ENCODE data around the gene PDXDC1.
"Not testable (repeated sequence)": the region's sequence is repeated elsewhere in the genome, so short reads cannot be mapped to it uniquely, and the experiment has no call there.

Gene PDXDC1

DNA sequence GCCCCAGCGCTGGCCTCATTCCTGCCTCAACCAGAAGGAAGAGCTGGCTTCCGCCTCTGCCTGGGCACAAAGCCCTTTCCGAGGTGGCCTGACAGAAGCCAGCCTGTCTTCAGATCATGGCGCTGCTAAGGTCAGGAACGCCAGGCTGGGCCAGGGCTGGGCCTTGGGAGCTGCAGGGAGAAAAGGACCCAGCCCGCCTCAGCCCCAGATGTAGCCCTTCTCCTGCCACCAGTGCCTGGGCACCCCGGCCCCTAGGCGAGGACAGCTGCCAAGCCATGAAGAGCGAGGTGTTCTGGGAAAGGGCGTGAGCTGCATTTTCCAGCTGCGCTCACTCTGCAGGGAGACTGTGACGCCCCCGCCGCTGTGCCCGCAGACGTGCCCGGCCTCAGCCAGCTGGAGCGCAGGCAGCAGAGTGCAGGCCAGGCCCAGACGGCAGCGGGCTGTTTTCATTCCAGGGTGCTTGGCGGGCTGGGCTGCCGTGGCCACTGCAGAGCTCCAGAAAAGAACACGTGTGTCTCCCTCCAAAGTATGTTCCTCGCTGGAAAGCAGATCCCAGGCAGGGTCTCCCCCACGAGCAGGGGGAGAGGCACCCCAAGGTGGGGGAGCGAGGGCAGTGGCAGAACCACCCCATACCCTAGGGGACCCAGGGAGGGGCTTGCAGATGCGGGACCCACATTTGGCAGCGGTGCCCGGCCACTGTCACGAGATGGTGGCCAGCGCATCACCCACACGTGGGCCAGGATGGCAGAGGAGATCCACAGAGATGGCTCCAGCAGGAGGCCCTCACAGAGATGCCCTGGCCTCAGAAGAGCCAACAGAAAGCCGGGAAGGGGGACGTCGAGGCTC, 170.8 kb downstream of the PDXDC1 start:
- peak; percentile 11; the same call in 2 of the 3 replicates for ATAC-seq
- 0 out of 2 replicates have a peak, but pooled peaks have one; percentile 23 for TF ChIP-seq TCF4 (CRISPR knock-in tag; IDR thresholded peaks at IDR 0.05; ENCODE audit: borderline replicate concordance)

GRCh38 chr16:15146264-15146662, 171.4 kb downstream of the PDXDC1 start:
- ATAC-seq, result not testable (repeated sequence)

GRCh38 chr16:15148831-15149230, 174.0 kb downstream of the PDXDC1 start:
- not testable (repeated sequence) for ATAC-seq

DNA sequence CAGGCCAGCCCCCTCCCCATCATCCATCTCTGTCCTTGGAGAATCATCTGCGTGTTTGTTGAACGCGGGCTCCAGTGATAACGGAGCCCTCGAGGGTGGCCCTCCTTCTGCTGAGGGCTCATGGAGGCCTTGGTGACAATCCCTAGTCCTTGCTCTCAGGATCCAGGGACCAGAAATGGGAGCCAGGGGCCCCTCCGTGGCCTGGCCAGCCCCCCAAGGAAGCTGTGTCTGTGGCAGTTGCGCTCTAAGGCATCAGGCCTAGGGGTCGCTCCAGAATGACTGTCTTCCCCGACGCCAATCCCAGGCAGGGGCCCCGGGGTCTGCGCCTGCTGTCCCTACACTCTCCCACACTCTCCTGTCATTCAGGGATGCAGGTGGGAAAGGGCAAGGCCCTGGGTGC, 174.4 kb downstream of the PDXDC1 start:
- not testable (repeated sequence) for ATAC-seq

DNA sequence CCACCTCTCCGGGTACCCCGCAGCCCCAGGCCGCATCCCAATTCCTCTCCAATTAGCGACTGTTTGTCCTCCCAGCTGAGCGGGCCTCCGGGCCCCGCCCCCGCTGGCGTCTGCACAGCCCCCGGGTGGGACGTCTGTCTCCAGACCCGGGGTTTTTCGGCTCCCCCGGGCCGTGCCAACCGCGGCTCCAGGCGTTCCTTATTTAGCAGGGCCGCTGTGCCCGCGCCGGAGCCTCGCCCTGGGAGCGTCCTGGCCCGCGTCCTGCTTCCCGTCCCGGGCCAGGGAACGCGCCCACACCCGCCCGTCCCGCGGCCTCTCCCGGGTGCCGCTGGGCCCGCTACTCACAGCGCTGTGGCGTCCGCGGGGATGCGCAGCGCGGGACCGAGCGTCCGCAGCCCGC, 179.2 kb downstream of the PDXDC1 start:
- not testable (repeated sequence) for ATAC-seq

GRCh38 chr16:15154650-15155562, 180.1 kb downstream of the PDXDC1 start:
- peak; percentile 90 for ATAC-seq

DNA sequence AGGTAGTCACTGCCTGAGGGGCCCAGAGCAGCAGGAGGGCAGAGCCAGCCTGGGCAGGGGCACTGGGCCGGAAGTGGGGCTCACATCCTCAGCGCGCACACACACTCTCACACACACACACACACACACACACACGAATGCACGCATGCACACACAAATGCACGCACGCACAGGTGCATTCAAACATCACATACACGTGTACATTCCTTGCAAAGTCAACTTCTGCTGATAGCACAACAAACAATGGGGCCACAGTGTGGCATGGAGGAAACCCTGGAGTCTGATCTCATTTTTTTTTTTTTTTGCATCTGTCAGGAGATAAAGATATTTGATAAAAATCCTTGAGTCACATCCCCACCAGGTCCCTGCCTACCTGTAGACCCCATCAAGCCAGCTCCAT, 182.8 kb downstream of the PDXDC1 start:
- ATAC-seq, result not testable (repeated sequence)

DNA sequence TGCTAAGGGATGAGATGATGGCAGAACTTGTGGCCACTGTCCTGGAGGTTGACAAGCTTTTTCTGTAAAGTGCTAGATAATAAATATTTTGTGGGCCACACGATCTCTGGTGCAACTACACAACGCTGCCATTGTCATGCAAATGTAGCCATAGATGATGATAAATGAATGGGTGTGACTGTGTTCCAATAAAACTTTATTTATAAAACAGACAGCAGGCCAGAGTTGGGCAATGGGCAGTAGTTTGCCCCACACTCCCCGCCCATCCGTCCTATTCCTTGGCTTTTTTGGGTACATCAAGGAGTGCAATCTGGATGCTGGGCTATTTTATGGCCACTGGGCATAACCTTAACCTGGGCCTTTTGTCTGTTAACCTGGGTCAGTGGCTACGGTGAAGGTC, 184.8 kb downstream of the PDXDC1 start:
- not testable (repeated sequence) for ATAC-seq

DNA sequence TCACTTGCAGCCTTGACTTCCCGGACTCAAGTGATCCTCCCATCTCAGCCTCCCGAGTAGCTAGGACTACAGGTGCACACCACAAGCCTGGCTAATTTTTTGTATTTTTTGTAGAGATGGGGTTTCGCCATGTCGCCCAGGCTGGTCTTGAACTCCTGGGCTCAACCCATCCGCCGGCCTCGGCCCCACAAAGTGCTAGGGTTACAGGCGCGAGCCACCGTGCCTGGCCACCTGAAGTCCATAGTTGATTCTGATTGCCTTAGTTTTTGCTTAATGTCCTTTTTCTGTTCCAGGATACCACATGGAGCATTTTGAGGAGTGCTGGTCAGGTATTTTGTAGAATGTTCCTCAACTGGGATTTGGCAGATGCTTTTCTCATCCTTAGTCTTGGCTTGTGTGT, 185.7 kb downstream of the PDXDC1 start:
- ATAC-seq, result not testable (repeated sequence)

DNA sequence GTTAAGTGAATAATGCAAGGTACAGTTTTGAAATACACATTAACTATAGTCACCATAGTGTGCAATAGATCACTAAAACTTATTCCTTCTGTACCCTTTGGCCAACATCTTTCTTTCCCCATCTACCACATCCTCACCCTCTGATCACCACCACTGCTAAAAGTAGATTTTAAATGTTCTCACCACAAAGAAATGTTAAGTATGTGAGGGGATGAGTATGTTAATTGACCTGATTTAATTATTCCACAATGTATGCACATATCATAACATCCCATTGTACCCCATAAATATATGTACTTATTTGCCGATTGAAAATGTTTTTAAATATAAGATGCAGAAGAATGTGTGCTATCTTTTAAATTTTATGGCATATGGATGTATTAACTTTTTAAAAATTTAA, 188.2 kb downstream of the PDXDC1 start:
- ATAC-seq, result not testable (repeated sequence)

DNA sequence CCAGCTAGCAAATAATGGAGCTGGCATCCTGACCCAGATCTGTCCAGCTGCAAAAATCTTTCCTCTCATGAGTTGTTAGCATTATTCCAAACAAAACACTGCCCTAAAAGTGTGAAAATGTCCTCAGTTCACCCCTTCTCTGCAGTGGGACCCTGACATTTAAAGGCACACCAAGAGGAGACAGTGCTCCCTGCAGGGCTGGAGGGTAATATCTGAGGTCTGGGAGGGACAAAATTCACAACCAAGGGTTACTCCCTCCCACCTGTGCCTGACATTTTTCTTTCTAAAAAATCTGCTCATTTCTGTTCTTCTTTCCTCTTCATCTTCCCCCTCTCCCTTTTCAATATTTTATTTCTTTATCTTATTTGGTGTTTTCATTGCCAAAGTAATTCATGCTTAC, 191.4 kb downstream of the PDXDC1 start:
- not testable (repeated sequence) for ATAC-seq

DNA sequence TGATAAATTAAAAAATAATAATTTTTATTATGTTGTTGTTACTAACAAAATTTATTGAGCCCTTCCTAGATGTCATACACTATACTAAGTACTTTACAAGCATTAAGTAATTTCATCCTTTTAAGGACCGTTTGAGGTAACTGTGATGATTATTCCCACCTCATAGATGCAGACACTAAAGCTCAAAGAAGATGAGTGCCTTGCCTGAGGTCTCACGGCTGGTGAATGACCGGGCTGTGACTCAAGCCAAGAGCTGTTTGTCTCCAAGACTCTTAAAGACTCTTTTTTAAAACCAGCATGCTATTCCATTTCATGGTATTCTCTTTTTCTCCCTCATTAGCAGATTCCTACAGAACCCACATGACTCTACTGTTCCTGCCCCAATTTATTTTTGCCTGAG, 193.5 kb downstream of the PDXDC1 start:
- not testable (repeated sequence) for ATAC-seq

DNA sequence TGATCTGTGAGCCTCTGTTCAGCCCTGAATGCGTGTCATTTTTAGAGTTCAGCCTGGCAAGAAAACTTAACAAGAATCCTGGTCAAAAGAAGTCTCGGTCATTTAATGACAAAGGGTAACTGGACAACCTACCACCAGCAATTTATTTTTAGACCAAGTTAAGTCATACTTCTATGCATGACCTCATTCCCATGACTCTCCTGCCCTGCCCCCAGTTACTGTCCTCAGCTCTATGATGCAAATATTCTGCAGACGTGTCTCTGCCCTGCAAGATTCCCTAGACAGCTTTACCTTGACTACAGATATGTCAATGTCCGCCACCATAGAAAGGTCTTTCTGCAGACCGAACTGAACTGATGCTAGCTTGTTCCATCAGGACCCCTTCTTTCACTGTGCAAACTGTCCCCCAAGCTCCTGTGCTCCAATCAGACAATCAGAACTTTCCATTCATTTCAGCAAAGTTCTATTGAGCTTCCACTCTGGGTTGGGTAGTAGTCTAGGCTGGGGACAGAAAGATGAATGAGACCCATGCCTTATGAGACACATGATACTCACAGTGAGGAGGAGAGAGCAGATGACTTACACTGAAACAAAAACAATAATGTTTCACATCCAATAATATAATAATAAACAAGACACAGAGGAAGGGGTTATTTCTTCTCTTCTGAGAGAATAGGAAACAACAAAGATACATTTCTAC, 194.3 kb downstream of the PDXDC1 start:
- not testable (repeated sequence) for ATAC-seq

- not testable (repeated sequence) for ATAC-seq
Observed at GRCh38 chr16:15179909-15180308, 205.1 kb downstream of the PDXDC1 start.

GRCh38 chr16:15180946-15181345, 206.1 kb downstream of the PDXDC1 start:
- ATAC-seq, result not testable (repeated sequence)

- ATAC-seq, result not testable (repeated sequence)
Observed at GRCh38 chr16:15184000-15184399, 209.2 kb downstream of the PDXDC1 start.

Data from SK-N-SH treated with all-trans-retinoic acid at 6 μM for 48 hours (cell line).